HG03060 (cell line): ENCODE results near the gene KLKB1.
A peak's percentile ranks its signal among the peaks of the same experiment; 100 is the strongest.

Experiments
- ATAC-seq: cut with Tn5 transposase; IDR thresholded peaks from one replicate; pipeline ENCODE4 v1.9.1; 2021; ENCODE audit warnings: low read depth, moderate number of reproducible peaks; ENCODE audit not compliant: unreplicated experiment

Gene KLKB1

GRCh38 chr4:186227221-186227620, at the start of gene KLKB1:
KLKB1 (plus strand) TSS chr4:186227507; CDS start chr4:186228196, 689 bp downstream.
- no peak for ATAC-seq

GRCh38 chr4:186188107-186188506, 39.2 kb upstream of the KLKB1 start:
- ATAC-seq = no peak

- no peak for ATAC-seq
These were observed 37.7 kb upstream of the KLKB1 start for GRCh38 chr4:186189656-186190055.

- ATAC-seq = peak; percentile 16
These were observed 36.6 kb upstream of the KLKB1 start for GRCh38 chr4:186190581-186191199.

GRCh38 chr4:186191200-186192065, 35.9 kb upstream of the KLKB1 start, which contains the start of gene CYP4V2:
CYP4V2 (plus strand) TSS chr4:186191567; CDS start chr4:186191824, 257 bp downstream.
- ATAC-seq = peak; percentile 72

GRCh38 chr4:186192066-186192612, 35.2 kb upstream of the KLKB1 start:
- no peak for ATAC-seq

GRCh38 chr4:186193851-186194250, 33.5 kb upstream of the KLKB1 start:
- no peak for ATAC-seq

GRCh38 chr4:186196063-186196462, 31.2 kb upstream of the KLKB1 start:
- ATAC-seq = no peak

GRCh38 chr4:186200516-186200915, 26.8 kb upstream of the KLKB1 start:
- no peak for ATAC-seq

GRCh38 chr4:186201010-186201409, 26.3 kb upstream of the KLKB1 start:
- ATAC-seq = no peak

GRCh38 chr4:186201535-186202230, 25.6 kb upstream of the KLKB1 start:
- ATAC-seq = peak; percentile 98

GRCh38 chr4:186202490-186203140, 24.7 kb upstream of the KLKB1 start:
- no peak for ATAC-seq

- ATAC-seq = no peak
These were observed 23.9 kb upstream of the KLKB1 start for GRCh38 chr4:186203406-186203805.

GRCh38 chr4:186204103-186204559, 23.2 kb upstream of the KLKB1 start:
- no peak for ATAC-seq

GRCh38 chr4:186204686-186205085, 22.6 kb upstream of the KLKB1 start:
- ATAC-seq = no peak

GRCh38 chr4:186205156-186205555, 22.2 kb upstream of the KLKB1 start:
- no peak for ATAC-seq

- ATAC-seq = no peak
These were observed 10.8 kb upstream of the KLKB1 start for GRCh38 chr4:186216465-186217024.

- ATAC-seq = no peak
These were observed 9.5 kb upstream of the KLKB1 start for GRCh38 chr4:186217733-186218293.

- ATAC-seq = no peak
These were observed 5.7 kb upstream of the KLKB1 start for GRCh38 chr4:186221624-186222023.

GRCh38 chr4:186225848-186226247, 1.5 kb upstream of the KLKB1 start:
- ATAC-seq = no peak
